HAP-1 (cell line): ENCODE results near the gene ZNF768.

Experiments used
- DNase-seq, 2 experiments: peaks; one replicate each; pipeline ENCODE4 v3.0.0-alpha.2; 2016 to 2020; ENCODE audit warnings: low spot score in 2 of 2
- H3K27me3 ChIP-seq: fragments of 250-450 bp; sonication (Bioruptor Pico); 2 replicates; pipeline ENCODE4 v1.5.1; 2020; ENCODE audit warnings: low read depth, mild to moderate bottlenecking, moderate library complexity
- H3K36me3 ChIP-seq: fragments of 250-450 bp; sonication (Bioruptor Pico); replicated peaks from 2 replicates; pipeline ENCODE4 v1.5.1; 2020; ENCODE audit warnings: mild to moderate bottlenecking
- H3K4me1 ChIP-seq: fragments of 250-450 bp; sonication (Bioruptor Pico); 2 replicates; pipeline ENCODE4 v1.5.1; 2020; ENCODE audit warnings: mild to moderate bottlenecking
- H3K4me3 ChIP-seq: fragments of 250-450 bp; sonication (Bioruptor Pico); 2 replicates; pipeline ENCODE4 v1.5.1; 2020; ENCODE audit warnings: mild to moderate bottlenecking, moderate library complexity
- H3K9me3 ChIP-seq: fragments of 250-450 bp; sonication (Bioruptor Pico); 2 replicates; pipeline ENCODE4 v1.5.1; 2020; ENCODE audit warnings: mild to moderate bottlenecking, moderate library complexity
- in situ Hi-C: fragments of 300-500 bp; cut with MboI; formaldehyde crosslinking; loops from 3 replicates; pipeline ENCODE4 v1.14.3; 2020; ENCODE audit warnings: low sequenced_read_pairs, inconsistent platforms, mixed read lengths

Gene ZNF768

DNA sequence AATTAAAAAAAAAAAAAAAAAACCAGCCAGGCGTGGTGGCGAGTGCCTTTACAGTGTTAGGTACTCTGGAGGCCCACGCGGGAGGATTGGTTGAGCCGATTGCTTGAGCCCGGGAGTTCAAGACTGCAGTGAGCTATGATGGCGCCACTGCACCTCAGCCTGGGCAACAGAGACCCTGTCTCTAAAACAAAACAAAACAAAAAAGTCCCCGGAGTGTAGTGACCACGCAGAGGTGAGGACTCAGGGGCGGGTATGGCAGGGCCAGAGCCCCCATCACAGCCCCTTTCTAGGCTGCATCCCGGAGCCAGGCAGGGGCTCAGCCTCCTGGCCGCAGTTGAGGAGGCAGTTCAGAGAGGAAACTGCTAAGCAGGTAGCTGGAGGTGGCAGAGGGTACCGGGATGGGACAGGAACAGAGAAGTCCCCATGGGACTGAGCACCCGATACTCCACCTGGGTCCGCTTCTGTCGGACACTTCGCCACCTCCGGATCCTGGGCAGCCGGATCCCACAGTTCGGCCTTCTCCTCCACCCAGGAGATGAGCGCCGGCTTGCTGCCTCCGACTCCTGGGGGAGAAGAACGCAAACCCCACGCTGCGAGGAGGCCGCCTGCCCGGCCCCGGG lies 7.5 kb upstream of the ZNF768 start:
- no peaks in the 10 kb centered on the region for H3K27me3 ChIP-seq
- peaks cover 15% of the 10 kb centered on the region for H3K36me3 ChIP-seq
- DNase-seq = peak in 1 of 2 experiments; percentile 42
- H3K4me3 ChIP-seq = peak overlapping the region; percentile 52
- in situ Hi-C loops = no loop called here
- H3K4me1 ChIP-seq = peaks cover 23% of the 10 kb centered on the region
- no peaks in the 10 kb centered on the region for H3K9me3 ChIP-seq

DNA sequence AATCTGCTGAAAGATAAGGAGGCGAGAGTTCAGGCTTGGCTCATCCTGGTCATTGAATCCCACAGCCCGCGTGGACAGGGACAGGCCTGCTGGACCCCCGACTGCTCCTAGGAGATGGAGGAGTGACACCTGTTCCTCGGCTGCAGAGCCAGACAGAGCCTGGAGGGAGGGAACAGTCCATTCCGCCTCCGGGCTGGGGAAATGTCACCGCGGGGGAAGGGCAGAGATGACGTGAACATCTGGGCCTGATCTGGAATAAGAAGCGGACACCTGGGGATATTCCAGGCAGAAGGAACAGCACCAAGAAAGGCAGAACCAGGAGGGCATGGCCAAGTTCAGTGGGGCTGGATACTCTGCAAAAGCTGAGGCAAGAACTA lies 6.8 kb upstream of the ZNF768 start:
- peak in 1 of 2 experiments; percentile 35 for DNase-seq
- peak overlapping the region; percentile 52 for H3K4me3 ChIP-seq
- peaks cover 23% of the 10 kb centered on the region for H3K4me1 ChIP-seq
- no peaks in the 10 kb centered on the region for H3K27me3 ChIP-seq
- H3K9me3 ChIP-seq = no peaks in the 10 kb centered on the region
- H3K36me3 ChIP-seq = peaks cover 15% of the 10 kb centered on the region
- in situ Hi-C loops = no loop called here

DNA sequence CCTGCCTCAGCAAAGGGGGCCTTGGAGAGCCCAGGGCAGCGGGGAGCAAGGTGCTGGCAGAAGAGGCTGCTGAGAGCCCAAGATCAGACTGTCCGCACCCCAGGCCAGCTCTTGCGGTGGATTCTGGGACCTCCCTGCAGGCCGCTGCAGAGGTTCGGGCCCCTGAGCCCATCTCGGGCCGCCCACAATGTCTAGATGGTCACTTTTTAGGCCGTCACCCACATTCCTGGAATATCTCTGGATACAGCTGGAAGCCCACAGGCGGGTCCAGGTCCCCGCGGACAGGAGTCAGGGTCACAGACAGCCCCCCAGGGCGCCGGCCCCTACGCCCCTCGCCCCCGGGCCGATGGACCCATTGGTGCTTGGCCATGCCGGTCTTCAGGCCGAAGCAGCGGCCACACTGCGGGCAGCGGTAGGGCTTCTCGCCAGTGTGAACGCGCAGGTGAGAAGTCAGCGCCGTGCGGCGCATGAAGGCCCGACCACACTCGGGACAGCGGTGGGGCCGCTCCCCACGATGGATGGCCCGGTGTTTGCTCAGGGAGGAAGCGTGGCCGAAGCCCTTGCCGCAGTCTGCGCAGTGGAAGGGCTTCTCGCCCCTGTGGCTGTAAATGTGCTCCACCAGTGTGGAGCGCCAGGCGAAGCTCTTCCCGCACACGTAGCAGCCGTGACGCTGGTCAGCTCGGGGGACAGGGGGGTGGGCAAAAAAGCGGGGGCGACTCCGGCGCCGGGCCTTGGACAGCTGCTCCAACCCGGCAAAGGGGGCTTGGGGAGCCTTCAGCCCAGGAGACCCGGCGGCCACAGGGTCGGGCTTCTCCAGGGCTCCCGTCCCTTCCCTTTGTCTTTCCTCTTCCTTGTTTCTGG lies 6.1 kb upstream of the ZNF768 start:
- DNase-seq = no peak
- H3K36me3 ChIP-seq = peaks cover 15% of the 10 kb centered on the region
- H3K27me3 ChIP-seq = no peaks in the 10 kb centered on the region
- no peak overlapping the region for H3K4me3 ChIP-seq
- H3K9me3 ChIP-seq = no peaks in the 10 kb centered on the region
- in situ Hi-C loops = no loop called here
- H3K4me1 ChIP-seq = peaks cover 27% of the 10 kb centered on the region

DNA sequence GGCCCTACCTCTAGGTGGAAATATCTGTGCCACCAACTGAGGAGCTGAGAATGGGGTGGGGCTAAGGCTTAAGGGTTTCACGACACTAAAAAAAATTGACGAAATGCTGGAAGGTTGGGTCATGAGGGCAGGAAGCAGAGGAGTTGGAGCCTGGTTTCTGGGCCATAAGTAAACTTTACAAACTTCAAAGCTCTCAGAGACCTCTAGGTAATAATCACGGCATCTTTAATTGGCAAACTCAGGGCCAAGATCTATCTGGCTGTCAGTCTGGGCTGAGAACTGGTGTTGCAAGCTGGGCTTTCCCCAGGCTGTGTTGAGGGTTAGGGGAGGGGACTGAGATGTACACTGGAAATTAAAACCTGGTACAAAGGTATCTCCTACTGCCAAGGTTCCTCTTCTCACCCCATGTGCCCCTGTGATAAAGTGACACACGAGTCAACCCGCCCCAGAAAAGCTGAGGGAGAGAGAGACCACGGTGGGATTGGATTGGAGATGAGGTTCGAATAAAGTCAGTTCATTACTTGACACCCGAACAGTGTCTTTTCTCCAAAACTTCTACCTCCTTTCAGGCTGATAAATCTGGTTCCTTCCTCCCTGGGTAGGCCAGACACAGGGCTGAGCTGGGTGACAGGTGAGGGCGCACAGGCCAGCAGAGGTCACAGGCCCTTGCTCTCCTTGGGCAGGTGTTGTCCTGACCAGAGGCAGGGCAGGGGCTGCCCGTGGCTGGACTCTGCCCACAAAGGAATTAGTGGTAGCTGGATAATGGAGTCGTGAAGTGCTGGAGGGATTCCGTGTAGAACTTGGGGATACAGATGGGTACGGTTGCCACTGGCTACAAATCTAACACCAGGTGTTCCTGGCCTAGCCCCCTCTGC lies 4.0 kb upstream of the ZNF768 start:
- peaks cover 20% of the 10 kb centered on the region for H3K4me1 ChIP-seq
- H3K27me3 ChIP-seq = no peaks in the 10 kb centered on the region
- H3K4me3 ChIP-seq = no peak overlapping the region
- H3K36me3 ChIP-seq = peaks cover 15% of the 10 kb centered on the region
- in situ Hi-C loops = no loop called here
- no peak for DNase-seq
- H3K9me3 ChIP-seq = no peaks in the 10 kb centered on the region

DNA sequence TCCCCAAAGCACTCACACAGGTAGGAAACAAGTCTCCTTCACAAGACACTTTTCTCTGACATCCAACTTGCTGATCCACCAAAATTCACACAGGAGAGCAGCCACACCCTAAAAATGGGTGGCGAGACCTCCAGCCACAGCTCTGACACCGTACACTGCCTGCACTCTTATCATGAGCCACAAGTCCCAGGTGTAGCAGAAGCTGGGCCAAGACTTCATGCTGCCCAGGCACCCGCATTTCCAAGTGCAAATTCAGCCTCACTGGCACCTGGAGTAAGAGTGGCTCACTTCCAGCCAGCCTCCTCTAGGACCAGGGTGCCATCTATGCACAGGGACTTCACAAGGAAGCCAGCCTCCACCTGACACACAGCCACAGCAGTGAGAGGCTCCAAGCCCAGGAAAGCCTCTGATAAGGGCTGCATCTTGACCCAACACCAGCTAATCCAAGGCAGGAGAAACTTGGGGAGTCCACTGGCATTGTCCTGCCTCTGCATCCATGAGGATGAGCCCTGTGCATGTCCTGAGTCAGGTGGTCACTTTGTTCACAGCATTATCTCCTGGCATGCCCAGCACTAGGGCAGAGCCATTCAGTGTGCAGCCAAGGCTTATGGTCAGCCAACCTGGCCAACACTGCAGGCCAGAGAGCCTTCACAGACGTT lies 2.6 kb upstream of the ZNF768 start:
- no peaks in the 10 kb centered on the region for H3K27me3 ChIP-seq
- H3K4me1 ChIP-seq = peaks cover 10% of the 10 kb centered on the region
- no peaks in the 10 kb centered on the region for H3K9me3 ChIP-seq
- no peak for DNase-seq
- in situ Hi-C loops = loop anchor here (10.0 kb wide), 1 partner anchor 94 kb away; the partner anchor contains the start of gene DCTPP1
- no peak overlapping the region for H3K4me3 ChIP-seq
- H3K36me3 ChIP-seq = peaks cover 26% of the 10 kb centered on the region

DNA sequence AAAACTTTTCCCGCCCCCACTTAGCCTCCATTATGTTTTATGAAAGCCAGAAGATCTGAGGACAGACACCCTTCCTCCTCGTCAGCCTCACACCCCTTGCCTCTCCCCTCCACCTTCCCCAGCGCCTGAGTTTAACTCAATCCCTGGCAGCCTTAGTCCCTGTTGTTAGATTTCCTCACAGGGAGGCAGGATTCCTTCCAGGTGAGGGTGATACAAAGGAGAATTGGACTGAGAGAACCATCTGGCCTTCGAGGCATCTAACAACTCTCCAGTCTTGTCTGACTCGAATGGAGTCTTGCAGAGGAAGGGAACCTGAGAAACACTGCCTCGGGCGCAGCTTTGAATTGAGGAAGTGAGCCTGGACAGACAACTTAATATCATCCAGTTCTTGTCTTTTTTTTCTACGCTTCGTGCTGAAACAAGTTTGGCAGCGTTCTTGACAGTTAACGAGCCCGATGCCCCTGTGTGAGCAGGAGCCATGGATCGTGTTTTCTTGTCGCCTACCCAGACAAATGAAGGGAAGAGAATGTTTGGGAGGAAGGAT lies 1.3 kb upstream of the ZNF768 start:
- Histone ChIP-seq H3K36me3 (peaks cover 22% of the 10 kb centered on the region), H3K4me1 (peaks cover 5% of the 10 kb centered on the region), H3K4me3 (peak overlapping the region; percentile 90; the same call in 1 of the 2 replicates), H3K9me3 (no peaks in the 10 kb centered on the region), H3K27me3 (no peaks in the 10 kb centered on the region)
- DNase-seq = no peak
- in situ Hi-C loops = loop anchor here (10.0 kb wide), 1 partner anchor 93 kb away; the partner anchor contains the start of gene DCTPP1

DNA sequence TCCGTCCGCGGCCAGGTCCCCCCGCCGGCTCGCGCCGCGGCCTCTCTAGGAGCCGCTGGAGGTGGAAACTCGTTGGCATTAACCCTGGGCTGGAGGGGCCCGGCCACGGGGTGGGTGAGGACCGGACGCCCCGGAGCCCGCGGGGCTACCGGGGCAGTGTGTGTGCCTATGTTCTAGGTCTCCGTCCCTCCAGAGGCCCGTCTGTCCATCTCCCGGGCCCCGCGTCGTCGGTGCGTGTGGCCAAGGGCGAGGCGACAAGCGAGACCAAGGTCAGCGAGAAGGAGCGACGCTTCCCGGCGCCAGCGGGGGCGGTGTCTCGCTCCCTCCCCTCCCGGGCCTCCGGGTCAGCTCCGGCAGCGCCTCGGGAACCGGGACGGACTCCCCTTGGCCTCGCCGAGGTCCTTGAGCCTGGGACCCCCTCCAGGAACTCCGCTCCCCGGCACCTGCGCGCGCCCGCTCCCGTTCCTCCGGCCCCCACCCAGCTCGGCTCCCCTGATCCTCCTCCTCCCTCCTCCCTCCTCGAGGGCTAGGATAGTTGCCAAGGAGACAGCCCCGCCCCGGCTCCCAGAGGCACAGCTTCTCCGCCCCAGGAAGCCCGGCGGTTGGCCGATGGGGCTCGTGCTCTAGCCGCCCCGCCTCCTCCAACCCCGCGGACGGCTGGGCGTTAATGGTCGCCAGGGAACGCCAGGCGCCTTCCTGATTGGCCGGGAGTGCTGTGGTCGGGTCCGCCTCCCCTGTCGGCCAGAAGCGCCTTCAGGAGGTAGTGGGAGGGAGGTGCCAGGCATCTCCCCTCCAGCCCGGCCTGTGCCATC lies 663 bp upstream of the ZNF768 start:
- in situ Hi-C loops = loop anchor here (10.0 kb wide), 1 partner anchor 92 kb away; the partner anchor contains the start of gene DCTPP1

DNA sequence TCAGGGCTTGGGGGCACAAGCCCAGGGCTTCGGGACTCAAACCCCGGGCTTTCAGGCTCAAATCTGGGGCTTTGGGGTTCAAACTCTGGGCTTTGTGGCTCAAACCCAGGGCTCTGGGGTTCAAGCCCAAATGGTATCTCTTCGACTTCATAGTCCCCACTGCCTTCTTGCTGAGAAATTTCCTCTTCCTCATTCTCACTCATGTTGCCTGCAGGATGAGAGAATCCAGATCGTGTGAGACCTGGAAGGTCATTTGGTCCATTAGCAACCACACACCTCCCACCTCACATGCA lies 576 bp downstream of the ZNF768 start:
- H3K9me3 ChIP-seq = no peaks in the 10 kb centered on the region
- no peaks in the 10 kb centered on the region for H3K27me3 ChIP-seq
- no peak for DNase-seq
- H3K4me3 ChIP-seq = peak overlapping the region; percentile 90
- peaks cover 11% of the 10 kb centered on the region for H3K36me3 ChIP-seq
- in situ Hi-C loops = loop anchor here (10.0 kb wide), 1 partner anchor 91 kb away; the partner anchor contains the start of gene DCTPP1
- peaks cover 5% of the 10 kb centered on the region for H3K4me1 ChIP-seq

More for the DNA sequence above, 663 bp upstream of the ZNF768 start:
- H3K9me3 ChIP-seq = no peaks in the 10 kb centered on the region
- peaks cover 5% of the 10 kb centered on the region for H3K4me1 ChIP-seq
- peak; percentile 97 to 99 for DNase-seq
- no peaks in the 10 kb centered on the region for H3K27me3 ChIP-seq
- H3K4me3 ChIP-seq = peak overlapping the region; percentile 90
- peaks cover 15% of the 10 kb centered on the region for H3K36me3 ChIP-seq

DNA sequence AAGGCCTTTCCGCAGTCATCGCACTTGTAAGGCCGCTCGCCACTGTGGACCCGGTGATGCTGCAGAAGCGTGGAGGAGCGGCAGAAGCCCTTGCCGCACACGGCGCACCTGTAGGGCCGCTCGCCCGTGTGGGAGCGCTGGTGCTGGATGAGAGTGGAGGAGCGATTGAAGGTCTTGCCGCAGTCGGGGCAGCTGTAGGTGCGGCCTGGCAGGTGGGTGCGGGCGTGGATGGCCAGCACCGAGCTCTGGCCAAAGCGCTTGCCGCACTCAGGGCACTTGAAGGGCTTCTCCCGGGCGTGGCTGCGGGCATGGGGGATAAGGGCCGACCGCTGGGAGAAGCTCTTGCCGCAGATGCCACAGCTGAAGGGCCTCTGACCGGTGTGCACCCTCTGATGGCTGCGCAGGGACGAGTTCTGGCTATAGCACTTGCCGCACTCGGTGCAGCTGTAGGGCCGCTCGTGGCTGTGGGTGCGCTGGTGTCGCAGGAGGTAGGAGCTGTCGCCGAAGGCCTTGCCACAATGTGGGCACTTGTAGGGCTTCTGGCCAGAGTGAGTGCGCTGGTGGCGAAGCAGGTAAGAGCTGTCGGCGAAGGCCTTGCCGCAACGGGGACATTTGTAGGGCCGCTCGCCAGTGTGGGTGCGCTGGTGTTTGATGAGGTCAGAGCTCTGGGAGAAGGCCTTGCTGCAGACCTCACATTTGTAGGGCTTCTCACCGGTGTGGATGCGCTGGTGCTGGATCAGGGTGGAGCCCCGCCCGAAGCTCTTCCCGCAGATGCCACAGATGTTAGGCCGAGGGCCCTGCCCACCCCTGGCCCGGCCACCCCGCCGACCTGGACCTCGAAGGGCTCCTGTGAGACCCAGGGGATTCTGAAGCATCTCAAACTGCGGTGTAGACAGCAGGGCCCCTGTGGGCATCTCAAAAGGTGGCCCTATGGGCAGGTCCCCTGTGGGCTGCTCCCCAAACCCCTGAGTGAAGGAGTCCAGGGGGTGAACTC lies 1.5 kb downstream of the ZNF768 start:
- H3K4me3 ChIP-seq = no peak overlapping the region

DNA sequence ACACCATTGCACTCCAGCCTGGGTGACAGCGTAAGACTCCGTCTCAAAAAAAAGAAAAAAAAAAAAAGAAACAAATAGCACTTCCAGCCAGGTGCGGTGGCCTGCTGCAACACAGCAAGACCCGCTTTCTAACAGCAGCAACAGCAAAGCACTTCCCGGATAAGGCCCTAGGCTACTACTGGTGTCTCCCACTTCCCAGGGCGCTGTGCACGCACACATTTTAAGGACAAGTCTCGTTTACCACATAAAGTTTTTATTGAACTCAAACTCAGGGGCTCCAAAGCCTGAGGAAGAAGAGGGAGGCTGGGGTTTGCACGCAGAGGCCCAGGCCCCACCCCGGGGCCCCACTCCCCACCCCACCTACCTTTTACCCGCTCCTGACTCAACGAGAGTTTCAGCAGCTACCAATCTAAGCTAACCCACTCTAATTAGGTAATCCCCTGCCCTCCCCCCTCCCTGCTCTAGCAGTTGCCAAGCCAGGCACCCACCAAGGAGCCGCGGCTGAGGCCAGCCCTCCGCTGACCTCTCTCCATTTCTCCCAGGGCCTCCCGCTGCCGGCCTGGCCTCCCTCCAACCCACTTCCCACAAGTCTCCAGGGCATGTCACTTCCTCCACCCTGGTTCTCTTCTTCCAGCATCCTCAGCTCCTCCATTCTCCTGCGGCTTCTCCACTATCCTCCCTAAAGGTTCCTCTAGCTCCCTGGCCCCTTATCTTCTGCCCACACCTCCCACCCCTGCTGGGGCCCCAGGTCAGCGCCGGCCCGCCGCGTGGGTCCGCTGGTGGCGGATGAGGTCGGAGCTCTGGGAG lies 2.4 kb downstream of the ZNF768 start:
- H3K9me3 ChIP-seq = no peaks in the 10 kb centered on the region
- no peak overlapping the region for H3K4me3 ChIP-seq
- in situ Hi-C loops = loop anchor here (10.0 kb wide), 1 partner anchor 89 kb away; the partner anchor contains the start of gene DCTPP1
- H3K36me3 ChIP-seq = peaks cover 11% of the 10 kb centered on the region
- H3K27me3 ChIP-seq = no peaks in the 10 kb centered on the region
- peak in 1 of 2 experiments; percentile 16 for DNase-seq
- peaks cover 5% of the 10 kb centered on the region for H3K4me1 ChIP-seq

More for the DNA sequence above, 1.5 kb downstream of the ZNF768 start:
- Histone ChIP-seq H3K27me3 (no peaks in the 10 kb centered on the region), H3K9me3 (no peaks in the 10 kb centered on the region), H3K4me1 (peaks cover 5% of the 10 kb centered on the region), H3K36me3 (peaks cover 11% of the 10 kb centered on the region)
- no peak for DNase-seq
- in situ Hi-C loops = loop anchor here (10.0 kb wide), 1 partner anchor 90 kb away; the partner anchor contains the start of gene DCTPP1
